ENCODE data around the gene SYNE4.

DNA sequence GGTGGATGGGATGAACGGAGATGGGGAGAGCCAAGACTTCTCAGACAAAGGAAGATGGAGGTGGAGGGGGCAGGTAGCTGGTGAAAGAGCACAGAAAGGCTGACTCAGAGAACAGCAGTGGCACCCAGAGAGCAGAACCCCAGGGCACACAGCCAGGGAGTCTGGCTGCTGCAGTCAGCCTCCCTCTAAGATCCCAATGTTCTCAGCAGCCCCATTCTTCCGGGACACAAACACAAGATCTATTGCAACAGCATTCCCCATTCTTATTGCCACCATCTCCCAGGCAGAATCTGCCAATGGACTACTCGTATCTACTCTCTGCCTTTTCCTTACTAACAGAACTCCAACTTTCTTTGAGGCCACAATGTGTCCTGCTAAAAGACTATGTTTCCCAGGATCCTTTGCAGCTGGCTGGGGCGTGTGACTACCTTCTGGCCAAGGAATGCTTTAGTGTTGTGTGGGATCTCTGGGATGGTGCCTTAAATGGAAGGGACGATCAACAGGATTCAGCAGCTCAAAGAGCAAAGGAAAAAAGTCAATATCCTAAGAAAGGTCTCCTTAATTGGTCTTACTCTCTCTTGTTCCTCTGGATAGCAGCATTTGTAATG lies 37.9 kb upstream of the SYNE4 start:
- TF ChIP-seq, protein P1, sequence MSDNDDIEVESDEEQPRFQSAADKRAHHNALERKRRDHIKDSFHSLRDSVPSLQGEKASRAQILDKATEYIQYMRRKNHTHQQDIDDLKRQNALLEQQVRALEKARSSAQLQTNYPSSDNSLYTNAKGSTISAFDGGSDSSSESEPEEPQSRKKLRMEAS (IDR thresholded peaks at IDR 0.05), result no peak
- TF ChIP-seq TCF12 (IDR thresholded peaks at IDR 0.05; ENCODE audit: low read depth) (no peak), YY1 (IDR thresholded peaks at IDR 0.05; ENCODE audit: low read depth) (no peak), FOXM1 (IDR thresholded peaks at IDR 0.05; ENCODE audit: borderline replicate concordance, low read depth) (no peak), EP300 (IDR thresholded peaks at IDR 0.05; ENCODE audit: borderline replicate concordance) (no peak)
- TF ChIP-seq, protein P2, sequence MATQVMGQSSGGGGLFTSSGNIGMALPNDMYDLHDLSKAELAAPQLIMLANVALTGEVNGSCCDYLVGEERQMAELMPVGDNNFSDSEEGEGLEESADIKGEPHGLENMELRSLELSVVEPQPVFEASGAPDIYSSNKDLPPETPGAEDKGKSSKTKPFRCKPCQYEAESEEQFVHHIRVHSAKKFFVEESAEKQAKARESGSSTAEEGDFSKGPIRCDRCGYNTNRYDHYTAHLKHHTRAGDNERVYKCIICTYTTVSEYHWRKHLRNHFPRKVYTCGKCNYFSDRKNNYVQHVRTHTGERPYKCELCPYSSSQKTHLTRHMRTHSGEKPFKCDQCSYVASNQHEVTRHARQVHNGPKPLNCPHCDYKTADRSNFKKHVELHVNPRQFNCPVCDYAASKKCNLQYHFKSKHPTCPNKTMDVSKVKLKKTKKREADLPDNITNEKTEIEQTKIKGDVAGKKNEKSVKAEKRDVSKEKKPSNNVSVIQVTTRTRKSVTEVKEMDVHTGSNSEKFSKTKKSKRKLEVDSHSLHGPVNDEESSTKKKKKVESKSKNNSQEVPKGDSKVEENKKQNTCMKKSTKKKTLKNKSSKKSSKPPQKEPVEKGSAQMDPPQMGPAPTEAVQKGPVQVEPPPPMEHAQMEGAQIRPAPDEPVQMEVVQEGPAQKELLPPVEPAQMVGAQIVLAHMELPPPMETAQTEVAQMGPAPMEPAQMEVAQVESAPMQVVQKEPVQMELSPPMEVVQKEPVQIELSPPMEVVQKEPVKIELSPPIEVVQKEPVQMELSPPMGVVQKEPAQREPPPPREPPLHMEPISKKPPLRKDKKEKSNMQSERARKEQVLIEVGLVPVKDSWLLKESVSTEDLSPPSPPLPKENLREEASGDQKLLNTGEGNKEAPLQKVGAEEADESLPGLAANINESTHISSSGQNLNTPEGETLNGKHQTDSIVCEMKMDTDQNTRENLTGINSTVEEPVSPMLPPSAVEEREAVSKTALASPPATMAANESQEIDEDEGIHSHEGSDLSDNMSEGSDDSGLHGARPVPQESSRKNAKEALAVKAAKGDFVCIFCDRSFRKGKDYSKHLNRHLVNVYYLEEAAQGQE (IDR thresholded peaks at IDR 0.05; ENCODE audit: low read depth), result no peak

Data from Ishikawa (cell line).